HG03457 (cell line): ENCODE data around the gene UMODL1.

Source experiments
- ATAC-seq: cut with Tn5 transposase; IDR thresholded peaks from one replicate; pipeline ENCODE4 v1.9.1; 2021; ENCODE audit warnings: moderate number of reproducible peaks; ENCODE audit not compliant: unreplicated experiment

UMODL1 gene

GRCh38 chr21:42079939-42080787 is 9.0 kb downstream of the UMODL1 start:
- ATAC-seq, result no peak

- no peak for ATAC-seq
These were observed 9.6 kb downstream of the UMODL1 start for GRCh38 chr21:42080788-42081083.

DNA sequence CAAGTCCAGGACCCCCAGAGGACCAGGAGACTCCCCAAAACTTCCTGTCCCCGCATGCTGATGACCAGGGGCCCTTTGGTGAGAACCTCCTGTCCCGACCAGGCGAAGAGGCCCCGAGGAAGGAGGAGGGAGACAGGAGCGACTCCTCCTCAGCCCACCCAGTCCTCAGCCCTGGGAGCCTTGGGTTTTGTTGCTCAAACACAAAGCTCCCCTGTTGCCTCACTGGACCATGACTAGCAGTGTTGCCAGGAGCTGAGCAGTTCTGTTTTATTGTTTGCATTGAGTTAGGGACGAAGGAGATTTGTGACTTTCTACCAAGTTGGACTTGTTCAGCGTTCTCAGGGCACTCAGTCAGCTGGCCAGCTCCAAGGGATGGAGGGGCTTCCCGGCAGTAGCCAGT is 10.0 kb downstream of the UMODL1 start:
- ATAC-seq, result no peak

DNA sequence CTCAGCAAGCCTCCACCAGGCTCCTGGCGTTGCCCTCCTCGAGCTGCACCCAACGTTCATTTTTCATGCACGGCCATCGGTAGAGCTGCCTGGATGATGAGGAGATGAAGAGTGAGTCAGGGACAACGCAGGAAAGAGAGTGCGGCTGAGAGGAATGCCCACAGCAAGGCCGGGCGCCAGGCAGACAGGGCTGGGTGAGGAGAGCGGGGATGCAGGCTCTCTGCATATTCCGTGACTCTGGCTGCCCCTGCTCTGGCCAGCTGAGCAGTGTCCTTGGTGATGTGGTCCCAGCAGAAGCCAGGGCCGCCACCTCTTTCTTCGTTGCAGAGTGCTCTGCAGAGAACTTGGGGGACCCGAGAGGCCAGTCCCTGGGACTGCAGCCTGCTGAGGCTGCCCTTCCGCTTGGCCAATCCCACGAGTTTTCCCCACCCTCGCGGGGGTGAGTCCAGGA is 10.8 kb downstream of the UMODL1 start:
- ATAC-seq, result no peak

- no peak for ATAC-seq
These were observed 11.6 kb downstream of the UMODL1 start for GRCh38 chr21:42082501-42083360.

- ATAC-seq, result no peak
These were observed 12.2 kb downstream of the UMODL1 start for GRCh38 chr21:42083361-42083690.

DNA sequence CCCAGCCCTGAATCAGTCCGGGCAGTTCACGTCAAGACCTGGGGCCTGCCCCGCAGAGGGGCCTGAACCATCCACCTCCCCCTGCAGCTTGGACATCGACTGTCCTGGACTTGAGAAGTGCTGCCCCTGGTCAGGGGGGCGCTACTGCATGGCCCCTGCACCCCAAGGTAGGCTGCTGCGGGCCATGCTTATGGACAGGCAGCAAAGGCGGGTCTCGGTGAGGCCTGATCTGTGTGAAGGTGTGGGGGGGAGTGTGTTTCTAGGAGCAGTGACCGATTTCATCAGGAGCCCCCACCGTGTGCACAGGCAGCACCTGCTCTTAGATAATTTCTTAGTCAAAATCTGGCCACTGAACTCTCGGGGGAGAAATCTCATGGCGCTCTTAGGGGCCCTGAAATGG is 13.0 kb downstream of the UMODL1 start:
- ATAC-seq, result no peak

DNA sequence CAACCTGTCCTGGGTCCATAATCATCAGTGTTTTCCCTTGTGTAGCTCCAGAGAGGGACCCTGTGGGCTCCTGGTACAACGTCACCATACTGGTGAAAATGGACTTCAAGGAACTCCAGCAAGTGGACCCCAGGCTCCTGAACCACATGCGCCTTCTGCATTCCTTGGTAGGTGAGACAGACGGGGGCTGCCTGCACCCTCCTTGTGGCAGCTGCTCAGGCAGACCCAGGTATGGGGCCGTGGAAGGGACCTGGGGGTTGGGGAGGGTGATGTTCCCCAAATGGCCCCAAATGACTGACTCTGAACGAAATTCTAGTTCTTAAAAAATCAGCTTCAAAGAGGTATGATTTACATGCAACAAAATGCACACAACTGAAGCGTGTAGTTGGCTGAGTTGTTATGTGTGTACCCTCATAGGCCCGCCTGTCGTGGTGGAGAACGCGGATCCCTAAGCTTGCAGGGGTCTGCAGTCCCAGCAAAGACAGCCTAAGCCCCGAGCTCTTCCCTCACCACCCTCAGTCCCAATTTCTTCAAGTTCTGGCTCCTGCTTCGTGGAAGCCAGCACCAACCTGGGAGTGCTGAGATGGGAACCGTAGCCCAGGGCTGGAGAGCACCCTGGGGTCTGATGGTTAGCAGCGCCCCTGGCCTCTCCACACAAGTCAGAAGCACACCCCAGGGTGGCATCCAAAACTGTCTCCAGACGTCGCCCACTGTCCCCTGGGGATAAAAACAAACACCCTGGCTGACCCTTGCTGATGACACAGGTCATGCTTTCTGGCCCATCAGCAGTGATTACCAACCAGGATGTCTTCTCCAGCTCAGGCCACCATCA is 14.3 kb downstream of the UMODL1 start:
- ATAC-seq, result no peak

GRCh38 chr21:42086969-42087368 is 15.9 kb downstream of the UMODL1 start:
- ATAC-seq, result no peak

DNA sequence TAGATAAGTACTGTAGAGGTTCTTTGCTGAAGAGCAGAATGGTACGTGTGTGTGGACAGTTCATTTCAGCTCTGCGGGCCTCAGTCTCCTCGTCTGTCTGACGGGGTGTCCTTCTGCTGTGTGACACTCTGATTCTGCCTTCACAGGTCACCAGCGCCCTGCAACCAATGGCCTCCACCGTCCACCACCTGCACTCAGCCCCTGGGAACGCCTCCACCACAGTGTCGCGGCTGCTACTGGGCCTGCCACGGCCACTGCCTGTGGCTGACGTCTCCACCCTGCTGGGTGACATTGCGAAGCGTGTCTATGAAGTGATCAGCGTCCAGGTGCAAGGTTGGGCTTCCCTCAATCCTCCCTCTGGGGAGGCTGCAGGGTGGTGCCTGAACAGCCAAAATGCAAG is 17.0 kb downstream of the UMODL1 start:
- no peak for ATAC-seq

DNA sequence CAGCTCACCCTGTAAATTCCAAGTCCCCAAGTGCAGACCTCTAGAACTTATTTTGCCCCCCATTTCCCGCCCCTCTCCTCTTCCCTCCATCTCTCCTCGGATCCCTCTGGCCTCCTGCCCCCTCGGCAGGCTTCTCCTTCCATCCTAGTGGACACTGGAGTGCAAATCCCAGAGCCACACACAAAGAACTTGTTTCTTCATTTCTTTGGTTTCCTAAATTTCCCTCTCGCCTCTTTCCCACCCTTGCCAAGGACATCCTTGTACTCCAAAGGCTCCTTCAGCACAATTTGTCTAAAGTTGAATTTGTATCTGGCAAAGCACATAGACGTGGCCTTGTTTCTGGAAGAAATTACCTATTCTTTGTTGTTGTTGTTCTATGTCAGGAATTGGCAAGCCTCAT is 17.5 kb downstream of the UMODL1 start:
- ATAC-seq, result no peak

GRCh38 chr21:42089093-42089631 is 18.0 kb downstream of the UMODL1 start:
- no peak for ATAC-seq

GRCh38 chr21:42089665-42090310 is 18.7 kb downstream of the UMODL1 start:
- no peak for ATAC-seq

DNA sequence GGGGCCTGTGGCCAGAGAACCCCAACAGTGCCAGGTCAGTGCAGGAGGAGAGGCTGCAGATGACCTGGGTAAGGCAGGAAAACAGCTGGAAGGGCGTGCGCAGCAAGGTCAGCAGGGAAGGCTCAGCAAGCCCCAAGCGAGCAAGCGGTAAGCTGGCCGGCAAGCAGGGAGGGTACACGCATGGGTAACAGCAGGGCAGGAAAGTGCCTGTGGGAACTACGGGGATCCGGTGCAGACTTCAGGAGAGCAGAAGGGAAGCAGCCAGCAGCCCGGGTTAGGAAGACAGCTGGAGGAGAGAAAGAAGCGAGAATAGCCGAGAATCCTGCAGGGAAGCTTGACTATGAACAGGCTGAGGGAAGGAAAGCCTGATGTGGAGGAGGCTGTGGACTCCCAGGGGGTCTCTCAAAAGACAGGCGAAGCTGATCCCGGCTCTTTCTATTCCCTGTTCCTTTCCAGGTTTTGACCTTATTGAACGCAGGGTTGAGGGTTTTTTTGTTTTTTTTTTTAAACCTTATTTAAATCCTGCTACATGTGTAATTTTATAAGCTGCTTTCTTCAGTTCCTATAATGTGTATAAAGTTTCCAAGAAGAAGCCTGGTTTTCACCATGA is 20.9 kb downstream of the UMODL1 start:
- no peak for ATAC-seq

GRCh38 chr21:42092771-42093170 is 21.7 kb downstream of the UMODL1 start:
- no peak for ATAC-seq

- no peak for ATAC-seq
These were observed 22.1 kb downstream of the UMODL1 start for GRCh38 chr21:42093186-42093585.

GRCh38 chr21:42093991-42094421 is 22.9 kb downstream of the UMODL1 start:
- ATAC-seq, result no peak

GRCh38 chr21:42094811-42095210 is 23.7 kb downstream of the UMODL1 start:
- ATAC-seq, result no peak

- no peak for ATAC-seq
These were observed 24.5 kb downstream of the UMODL1 start for GRCh38 chr21:42095581-42095980.

GRCh38 chr21:42096566-42096965 is 25.4 kb downstream of the UMODL1 start:
- no peak for ATAC-seq
